PFSK-1 (cell line): ENCODE data around the gene ZNF556.

ENCODE experiments used
- FOXP2 ChIP-seq: optimal IDR thresholded peaks from 2 replicates; pipeline ENCODE3; 2011; ENCODE audit warnings: borderline replicate concordance, control low read depth, inconsistent platforms; ENCODE audit not compliant: insufficient read depth; ENCODE audit errors: extremely low read length, extremely low read depth
- POLR2AphosphoS5 ChIP-seq: IDR thresholded peaks from 2 replicates; pipeline ENCODE4 v1.6.1; 2012; ENCODE audit warnings: low read depth, mild to moderate bottlenecking, control low read depth, low read length, moderate library complexity
- SIN3A ChIP-seq: IDR thresholded peaks from 2 replicates; pipeline ENCODE4 v1.6.1; 2012; ENCODE audit warnings: mild to moderate bottlenecking, low read length, moderate library complexity, borderline replicate concordance; ENCODE audit not compliant: insufficient read depth
- TAF1 ChIP-seq: IDR thresholded peaks from 2 replicates; pipeline ENCODE4 v1.6.1; 2012; ENCODE audit warnings: low read length, control low read depth, borderline replicate concordance; ENCODE audit not compliant: insufficient read depth
- TF ChIP-seq, protein P1 (sequence below), 2 experiments: IDR thresholded peaks; 2 replicates each; pipeline versions ENCODE4 v1.6.1 to v1.8.0; 2011 to 2012; ENCODE audit warnings: low read depth in 2 of 2, low read length in 2 of 2, control low read depth in 1 of 2, inconsistent platforms in 1 of 2, mild to moderate bottlenecking in 1 of 2, moderate library complexity in 1 of 2; ENCODE audit not compliant: insufficient read depth in 1 of 2

The ZNF556 gene

DNA sequence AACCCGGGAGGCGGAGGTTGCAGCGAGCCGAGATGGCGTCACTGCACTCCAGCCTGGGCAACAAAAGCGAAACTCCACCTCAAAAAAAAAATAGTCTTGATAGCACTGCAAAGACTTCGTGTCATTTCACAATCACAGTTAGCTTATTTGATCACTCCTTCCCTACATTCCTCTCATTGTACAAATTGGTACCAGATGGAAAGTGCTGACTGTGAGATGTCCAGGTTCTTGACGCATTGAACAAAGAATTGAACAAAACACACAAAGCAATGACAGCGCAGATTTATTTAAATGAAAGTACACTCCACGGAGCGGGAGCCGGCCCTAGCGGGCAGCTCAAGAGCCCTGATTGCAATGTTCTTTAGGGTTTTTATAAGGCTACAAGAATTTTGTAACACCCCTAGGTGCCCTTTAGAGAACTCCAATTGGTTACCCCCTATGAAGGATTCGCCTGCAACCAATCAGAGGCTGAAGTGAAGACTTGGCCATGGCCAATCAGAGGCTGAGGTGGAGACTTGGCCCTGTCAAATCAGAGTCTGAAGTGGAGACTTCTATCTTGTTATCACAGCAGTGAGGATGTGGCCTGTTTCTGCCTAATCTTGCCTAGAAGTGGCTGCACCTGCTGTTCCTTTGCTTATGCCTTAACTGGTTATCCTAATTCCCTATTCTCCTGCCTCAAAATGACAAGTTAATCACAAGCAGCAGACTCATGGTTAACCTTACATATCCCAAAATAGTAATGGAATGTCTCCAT is 16.7 kb downstream of the ZNF556 start:
- TF ChIP-seq TAF1 (no peak), FOXP2 (no peak), SIN3A (no peak), POLR2AphosphoS5 (no peak)
- TF ChIP-seq, protein P1, sequence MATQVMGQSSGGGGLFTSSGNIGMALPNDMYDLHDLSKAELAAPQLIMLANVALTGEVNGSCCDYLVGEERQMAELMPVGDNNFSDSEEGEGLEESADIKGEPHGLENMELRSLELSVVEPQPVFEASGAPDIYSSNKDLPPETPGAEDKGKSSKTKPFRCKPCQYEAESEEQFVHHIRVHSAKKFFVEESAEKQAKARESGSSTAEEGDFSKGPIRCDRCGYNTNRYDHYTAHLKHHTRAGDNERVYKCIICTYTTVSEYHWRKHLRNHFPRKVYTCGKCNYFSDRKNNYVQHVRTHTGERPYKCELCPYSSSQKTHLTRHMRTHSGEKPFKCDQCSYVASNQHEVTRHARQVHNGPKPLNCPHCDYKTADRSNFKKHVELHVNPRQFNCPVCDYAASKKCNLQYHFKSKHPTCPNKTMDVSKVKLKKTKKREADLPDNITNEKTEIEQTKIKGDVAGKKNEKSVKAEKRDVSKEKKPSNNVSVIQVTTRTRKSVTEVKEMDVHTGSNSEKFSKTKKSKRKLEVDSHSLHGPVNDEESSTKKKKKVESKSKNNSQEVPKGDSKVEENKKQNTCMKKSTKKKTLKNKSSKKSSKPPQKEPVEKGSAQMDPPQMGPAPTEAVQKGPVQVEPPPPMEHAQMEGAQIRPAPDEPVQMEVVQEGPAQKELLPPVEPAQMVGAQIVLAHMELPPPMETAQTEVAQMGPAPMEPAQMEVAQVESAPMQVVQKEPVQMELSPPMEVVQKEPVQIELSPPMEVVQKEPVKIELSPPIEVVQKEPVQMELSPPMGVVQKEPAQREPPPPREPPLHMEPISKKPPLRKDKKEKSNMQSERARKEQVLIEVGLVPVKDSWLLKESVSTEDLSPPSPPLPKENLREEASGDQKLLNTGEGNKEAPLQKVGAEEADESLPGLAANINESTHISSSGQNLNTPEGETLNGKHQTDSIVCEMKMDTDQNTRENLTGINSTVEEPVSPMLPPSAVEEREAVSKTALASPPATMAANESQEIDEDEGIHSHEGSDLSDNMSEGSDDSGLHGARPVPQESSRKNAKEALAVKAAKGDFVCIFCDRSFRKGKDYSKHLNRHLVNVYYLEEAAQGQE (IDR thresholded peaks at IDR 0.05; ENCODE audit: insufficient read depth in 1 of 2, low read depth in 2 of 2, low read length in 2 of 2): no peak

DNA sequence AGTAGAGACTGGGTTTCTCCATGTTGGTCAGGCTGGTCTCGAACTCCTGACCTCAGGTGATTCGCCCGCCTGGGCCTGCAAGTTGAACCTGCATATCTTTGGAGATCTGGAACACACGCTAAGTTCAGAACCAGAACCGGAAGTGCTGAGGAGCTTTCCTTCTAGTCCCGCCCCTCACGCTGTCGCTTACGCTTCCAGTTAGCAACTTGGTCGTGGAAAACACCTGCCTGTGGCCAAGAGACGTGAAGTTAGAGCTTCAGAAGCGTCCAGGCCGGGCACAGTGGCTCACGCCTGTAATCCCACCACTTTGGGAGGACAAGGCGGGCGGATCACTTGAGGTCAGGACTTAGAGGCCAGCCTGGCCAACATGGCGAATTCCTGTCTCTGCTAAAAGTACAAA is 18.6 kb downstream of the ZNF556 start:
- no peak for TF ChIP-seq POLR2AphosphoS5
- TF ChIP-seq TAF1: no peak
- TF ChIP-seq, protein P1 (IDR thresholded peaks at IDR 0.05; ENCODE audit: insufficient read depth in 1 of 2, low read depth in 2 of 2, low read length in 2 of 2): no peak
- no peak for TF ChIP-seq SIN3A

DNA sequence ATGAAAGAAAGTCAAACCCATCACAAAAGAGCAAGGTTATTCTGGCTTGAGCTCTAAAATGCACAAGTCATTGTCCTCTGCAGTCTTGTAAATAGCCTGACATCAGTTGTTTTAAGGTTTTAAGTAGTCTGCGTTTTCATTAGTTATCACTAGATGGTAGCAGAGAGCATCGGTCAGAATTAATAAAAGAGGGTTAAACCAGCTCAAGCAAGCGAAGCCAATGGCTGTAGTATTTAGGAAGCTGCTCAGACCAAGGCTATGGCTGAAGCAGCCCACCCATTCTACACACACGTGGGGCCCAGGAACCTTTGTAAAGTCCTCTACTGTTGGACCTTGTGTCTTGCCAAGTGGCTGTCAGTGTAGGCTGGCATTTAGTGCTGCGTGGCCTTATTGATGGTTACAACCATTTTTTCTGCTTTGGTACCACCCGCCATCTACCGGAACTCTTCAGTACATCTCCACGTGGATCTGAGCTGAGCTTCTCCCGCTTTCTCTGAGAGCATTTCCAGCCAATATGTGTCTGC is 20.3 kb downstream of the ZNF556 start:
- TF ChIP-seq FOXP2 (no peak), POLR2AphosphoS5 (no peak), TAF1 (no peak), SIN3A (no peak)
- TF ChIP-seq, protein P1 (IDR thresholded peaks at IDR 0.05; ENCODE audit: insufficient read depth in 1 of 2, low read depth in 2 of 2, low read length in 2 of 2): no peak

DNA sequence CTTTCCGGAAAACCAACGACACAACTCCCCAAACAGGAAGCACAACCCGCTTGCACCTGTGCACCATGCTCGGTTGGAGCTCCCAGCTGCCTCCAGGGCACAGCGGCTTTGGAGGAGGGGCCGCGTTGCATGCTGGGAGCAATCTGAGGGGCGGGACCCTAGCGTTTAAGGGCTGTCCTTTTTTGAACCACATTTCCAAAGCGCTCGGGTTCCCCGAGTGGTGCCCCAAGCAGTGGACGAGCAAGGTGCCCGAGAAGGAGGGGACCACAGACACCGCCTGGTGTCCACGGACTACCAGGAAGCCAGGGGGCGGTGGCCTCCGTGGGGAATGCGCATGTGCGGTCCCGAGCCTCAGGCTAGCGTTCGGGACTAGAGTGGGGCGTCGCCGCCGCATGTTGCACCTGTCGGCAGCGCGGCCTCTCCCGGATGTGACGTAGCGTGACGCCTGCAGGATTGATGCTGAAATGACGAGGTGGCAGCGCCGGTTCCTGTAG is 21.6 kb downstream of the ZNF556 start:
- no peak for TF ChIP-seq TAF1
- TF ChIP-seq SIN3A: no peak

DNA sequence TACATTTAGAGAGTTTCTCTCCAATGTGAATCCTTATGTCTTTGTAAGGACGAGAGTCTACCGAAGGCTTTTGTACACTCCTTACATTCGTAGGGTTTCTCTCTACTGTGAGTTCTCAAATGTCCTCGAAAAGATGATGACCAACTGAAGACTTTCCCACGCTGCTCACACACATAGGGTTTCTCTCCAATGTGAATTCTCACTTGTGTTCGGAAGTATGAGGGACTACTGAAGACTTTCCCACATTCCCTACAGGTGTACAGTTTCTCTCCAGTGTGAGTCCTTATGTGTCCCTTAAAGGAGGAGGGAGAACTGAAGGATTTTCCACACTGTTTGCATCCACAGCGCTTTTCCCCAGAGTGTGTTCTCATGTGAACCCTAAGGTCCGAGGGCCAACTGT is 29.6 kb downstream of the ZNF556 start:
- TF ChIP-seq POLR2AphosphoS5 (no peak), TAF1 (no peak), SIN3A (no peak), FOXP2 (no peak)
- TF ChIP-seq, protein P1 (IDR thresholded peaks at IDR 0.05; ENCODE audit: insufficient read depth in 1 of 2, low read depth in 2 of 2, low read length in 2 of 2): no peak
